Neural progenitor cell (in vitro differentiated cells): ENCODE data around the gene SUGCT. TPM values are rescaled to one million over a fixed set of nuclear protein-coding genes. Genes with fewer than 3 reads are reported as not detected.
A peak's percentile ranks its signal among the peaks of the same experiment; 100 is the strongest.
"Not testable (repeated sequence)": the region's sequence is repeated elsewhere in the genome, so short reads cannot be mapped to it uniquely, and the experiment has no call there.

ENCODE experiments used
- DNase-seq: peaks from one replicate; pipeline ENCODE4 v3.0.0-alpha.2; 2016; ENCODE audit warnings: low spot score
- H2AFZ ChIP-seq: fragments of 200-600 bp; sonication (generic); replicated peaks from 2 replicates; pipeline ENCODE4 v1.6.1; 2016; ENCODE audit warnings: antibody characterized with exemption
- H3F3A ChIP-seq: fragments of 200-600 bp; sonication (generic); 2 replicates; pipeline ENCODE4 v1.6.1; 2016; ENCODE audit warnings: antibody characterized with exemption, low read depth
- H3K27ac ChIP-seq: fragments of 200-600 bp; sonication (generic); 2 replicates; pipeline ENCODE4 v1.5.1; 2016; ENCODE audit warnings: mild to moderate bottlenecking
- H3K27me3 ChIP-seq: fragments of 200-600 bp; sonication (generic); 2 replicates; pipeline ENCODE4 v1.6.1; 2016; ENCODE audit warnings: mild to moderate bottlenecking, moderate library complexity
- H3K36me3 ChIP-seq: fragments of 200-600 bp; sonication (generic); 2 replicates; pipeline ENCODE4 v1.5.1; 2016
- H3K4me1 ChIP-seq: fragments of 200-600 bp; sonication (generic); 2 replicates; pipeline ENCODE4 v1.6.1; 2016; ENCODE audit warnings: mixed run types
- H3K4me2 ChIP-seq: fragments of 200-600 bp; sonication (generic); 2 replicates; pipeline ENCODE4 v1.6.1; 2016
- H3K4me3 ChIP-seq: fragments of 200-600 bp; sonication (generic); 2 replicates; pipeline ENCODE4 v1.5.1; 2016
- H3K79me2 ChIP-seq: fragments of 200-600 bp; sonication (generic); 2 replicates; pipeline ENCODE4 v1.6.1; 2016; ENCODE audit warnings: low read depth
- H3K9ac ChIP-seq: fragments of 200-600 bp; sonication (generic); 2 replicates; pipeline ENCODE4 v1.6.1; 2016
- H3K9me3 ChIP-seq: fragments of 200-600 bp; sonication (generic); 2 replicates; pipeline ENCODE4 v1.5.1; 2016; ENCODE audit warnings: low read depth
- H4K20me1 ChIP-seq: fragments of 200-600 bp; sonication (generic); 2 replicates; pipeline ENCODE4 v1.6.1; 2016; ENCODE audit warnings: low read depth
- H3K27ac Mint-ChIP-seq: 3 replicates; pipeline ENCODE4 v1.8.0; 2021; ENCODE audit warnings: mixed read lengths
- H3K27me3 Mint-ChIP-seq: 2 replicates; pipeline ENCODE4 v1.8.0; 2022; ENCODE audit warnings: low read depth, mild to moderate bottlenecking, inconsistent platforms, moderate library complexity, mixed read lengths; ENCODE audit not compliant: insufficient read depth
- H3K36me3 Mint-ChIP-seq: 3 replicates; pipeline ENCODE4 v1.8.0; 2021; ENCODE audit warnings: mixed read lengths
- H3K4me1 Mint-ChIP-seq: 3 replicates; pipeline ENCODE4 v1.8.0; 2021; ENCODE audit warnings: mixed read lengths
- H3K4me3 Mint-ChIP-seq: 3 replicates; pipeline ENCODE4 v1.8.0; 2021; ENCODE audit warnings: mild to moderate bottlenecking, moderate library complexity, mixed read lengths
- H3K9me3 Mint-ChIP-seq: 3 replicates; pipeline ENCODE4 v1.8.0; 2020; ENCODE audit warnings: mixed read lengths
- EZH2 ChIP-seq: fragments of 200-600 bp; sonication (generic); IDR thresholded peaks from 2 replicates; pipeline ENCODE4 v1.6.1; 2017; ENCODE audit warnings: antibody characterized with exemption, mild to moderate bottlenecking, moderate library complexity
- EZH2phosphoT487 ChIP-seq: fragments of 200-600 bp; sonication (generic); IDR thresholded peaks from 2 replicates; pipeline ENCODE4 v1.6.1; 2017; ENCODE audit warnings: antibody characterized with exemption
- total RNA-seq: library from RNA; depleted of rRNA; stranded (reverse); fragments of >200 nt; gene quantifications from 2 replicates; pipeline ENCODE4 v1.2.3, GENCODE V29; 2015; ENCODE audit warnings: low replicate concordance
- TF ChIP-seq, protein P1 (sequence below): fragments of 200-600 bp; sonication (generic); IDR thresholded peaks from 2 replicates; pipeline ENCODE4 v1.5.1; 2017; ENCODE audit warnings: antibody characterized with exemption, mild to moderate bottlenecking

Gene SUGCT
- total RNA-seq, 1 donor from 2014 or later = 10.1 TPM

GRCh38 chr7:40147371-40148246, 12.8 kb downstream of the SUGCT start:
- Histone ChIP-seq H3K27ac (no peak overlapping the region), H3K27me3 (no peaks in the 10 kb centered on the region), H3K79me2 (no peaks in the 10 kb centered on the region), H3K9ac (no peak overlapping the region), H3K4me1 (peaks cover 10% of the 10 kb centered on the region), H4K20me1 (no peaks in the 10 kb centered on the region), H2AFZ (no peak overlapping the region), H3K4me2 (no peak overlapping the region), H3K4me3 (no peak overlapping the region), H3K9me3 (no peaks in the 10 kb centered on the region), H3F3A (peaks cover 9% of the 10 kb centered on the region), H3K36me3 (no peaks in the 10 kb centered on the region)
- H3K4me3 Mint-ChIP-seq = peak overlapping the region; percentile 12
- no peak for TF ChIP-seq EZH2phosphoT487
- TF ChIP-seq, protein P1, sequence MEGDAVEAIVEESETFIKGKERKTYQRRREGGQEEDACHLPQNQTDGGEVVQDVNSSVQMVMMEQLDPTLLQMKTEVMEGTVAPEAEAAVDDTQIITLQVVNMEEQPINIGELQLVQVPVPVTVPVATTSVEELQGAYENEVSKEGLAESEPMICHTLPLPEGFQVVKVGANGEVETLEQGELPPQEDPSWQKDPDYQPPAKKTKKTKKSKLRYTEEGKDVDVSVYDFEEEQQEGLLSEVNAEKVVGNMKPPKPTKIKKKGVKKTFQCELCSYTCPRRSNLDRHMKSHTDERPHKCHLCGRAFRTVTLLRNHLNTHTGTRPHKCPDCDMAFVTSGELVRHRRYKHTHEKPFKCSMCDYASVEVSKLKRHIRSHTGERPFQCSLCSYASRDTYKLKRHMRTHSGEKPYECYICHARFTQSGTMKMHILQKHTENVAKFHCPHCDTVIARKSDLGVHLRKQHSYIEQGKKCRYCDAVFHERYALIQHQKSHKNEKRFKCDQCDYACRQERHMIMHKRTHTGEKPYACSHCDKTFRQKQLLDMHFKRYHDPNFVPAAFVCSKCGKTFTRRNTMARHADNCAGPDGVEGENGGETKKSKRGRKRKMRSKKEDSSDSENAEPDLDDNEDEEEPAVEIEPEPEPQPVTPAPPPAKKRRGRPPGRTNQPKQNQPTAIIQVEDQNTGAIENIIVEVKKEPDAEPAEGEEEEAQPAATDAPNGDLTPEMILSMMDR = peak; percentile 37
- H3K27ac Mint-ChIP-seq = no peak overlapping the region
- peaks cover 3% of the 10 kb centered on the region for H3K9me3 Mint-ChIP-seq
- peaks cover 5% of the 10 kb centered on the region for H3K36me3 Mint-ChIP-seq
- peaks cover 8% of the 10 kb centered on the region for H3K27me3 Mint-ChIP-seq
- H3K4me1 Mint-ChIP-seq = peaks cover 3% of the 10 kb centered on the region
- DNase-seq = peak; percentile 31

DNA sequence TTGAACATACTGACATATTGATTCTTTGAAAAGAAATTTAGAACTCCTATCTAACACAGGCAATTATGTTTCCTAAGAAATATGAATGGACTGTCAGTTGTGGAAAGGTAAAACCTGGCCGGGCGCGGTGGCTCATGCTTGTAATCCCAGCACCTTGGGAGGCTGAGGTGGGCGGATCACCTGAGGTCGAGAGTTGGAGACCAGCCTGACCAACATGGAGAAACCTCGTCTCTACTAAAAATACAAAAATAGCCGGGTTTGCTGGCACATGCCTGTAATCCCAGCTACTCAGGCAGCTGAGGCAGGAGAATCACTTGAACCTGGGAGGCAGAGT, 13.4 kb downstream of the SUGCT start:
- H3K27me3 ChIP-seq, H3K9me3 Mint-ChIP-seq, H3K79me2 ChIP-seq, H3K36me3 Mint-ChIP-seq, H3K9me3 ChIP-seq, DNase-seq, H3F3A ChIP-seq, H3K36me3 ChIP-seq, H3K27ac Mint-ChIP-seq, H3K4me1 Mint-ChIP-seq, H3K4me3 ChIP-seq, H3K27me3 Mint-ChIP-seq, H2AFZ ChIP-seq, H4K20me1 ChIP-seq, H3K9ac ChIP-seq: not testable (repeated sequence)
- H3K27ac ChIP-seq = peak overlapping the region; percentile 72
- H3K4me2 ChIP-seq = peak overlapping the region; percentile 39
- peaks cover 10% of the 10 kb centered on the region for H3K4me1 ChIP-seq
- peak overlapping the region; percentile 12 for H3K4me3 Mint-ChIP-seq

GRCh38 chr7:40148671-40149070, 13.9 kb downstream of the SUGCT start:
- peaks cover 3% of the 10 kb centered on the region for H3K4me1 Mint-ChIP-seq
- Histone ChIP-seq H3K4me3 (no peak overlapping the region), H3K4me2 (peak overlapping the region; percentile 39), H3K9ac (no peak overlapping the region), H3K27ac (peak overlapping the region; percentile 72), H3K4me1 (peaks cover 10% of the 10 kb centered on the region), H3K79me2 (no peaks in the 10 kb centered on the region), H2AFZ (no peak overlapping the region), H3F3A (peaks cover 9% of the 10 kb centered on the region), H4K20me1 (no peaks in the 10 kb centered on the region), H3K36me3 (no peaks in the 10 kb centered on the region), H3K9me3 (no peaks in the 10 kb centered on the region), H3K27me3 (no peaks in the 10 kb centered on the region)
- no peak overlapping the region for H3K4me3 Mint-ChIP-seq
- H3K9me3 Mint-ChIP-seq = peaks cover 3% of the 10 kb centered on the region
- H3K27me3 Mint-ChIP-seq = peaks cover 5% of the 10 kb centered on the region
- H3K36me3 Mint-ChIP-seq = peaks cover 5% of the 10 kb centered on the region
- peak; percentile 46 for DNase-seq
- H3K27ac Mint-ChIP-seq = no peak overlapping the region
- no peak for TF ChIP-seq EZH2phosphoT487
- no peak for TF ChIP-seq EZH2
- TF ChIP-seq, protein P1 = no peak

- TF ChIP-seq, protein P1 = no peak
- no peak for TF ChIP-seq EZH2
- TF ChIP-seq EZH2phosphoT487 = no peak
- no peak overlapping the region for H3K9ac ChIP-seq
- no peak overlapping the region for H2AFZ ChIP-seq
- H3K4me1 ChIP-seq = peaks cover 10% of the 10 kb centered on the region
- H3F3A ChIP-seq = peaks cover 9% of the 10 kb centered on the region
- no peak overlapping the region for H3K4me3 ChIP-seq
- Mint-ChIP-seq H3K36me3 (peaks cover 5% of the 10 kb centered on the region), H3K27ac (no peak overlapping the region), H3K27me3 (peaks cover 5% of the 10 kb centered on the region), H3K4me3 (no peak overlapping the region), H3K9me3 (peaks cover 3% of the 10 kb centered on the region), H3K4me1 (peaks cover 3% of the 10 kb centered on the region)
- H3K79me2 ChIP-seq = no peaks in the 10 kb centered on the region
- no peaks in the 10 kb centered on the region for H4K20me1 ChIP-seq
- no peaks in the 10 kb centered on the region for H3K27me3 ChIP-seq
- DNase-seq = no peak
- no peak overlapping the region for H3K27ac ChIP-seq
- no peak overlapping the region for H3K4me2 ChIP-seq
- no peaks in the 10 kb centered on the region for H3K9me3 ChIP-seq
- H3K36me3 ChIP-seq = no peaks in the 10 kb centered on the region
Measured at GRCh38 chr7:40151504-40151903, 16.7 kb downstream of the SUGCT start.
